Measurements from ENCODE around the gene KIAA1755.

- TF ChIP-seq POLR2A (IDR thresholded peaks at IDR 0.05), result no peak
- TF ChIP-seq POLR2AphosphoS5 (IDR thresholded peaks at IDR 0.05), result peak in 1 of 3 donors; percentile 4
- TF ChIP-seq CTCF (IDR thresholded peaks at IDR 0.05), result no peak
Measured at GRCh38 chr20:38272961-38273360, 12.4 kb upstream of the KIAA1755 start.
